ENCODE data around the gene ZNF764. TPM values are rescaled to one million over a fixed set of nuclear protein-coding genes. Genes with fewer than 3 reads are reported as not detected.

The ZNF764 gene
- polyA plus RNA-seq, 12 donors, result 5.4 to 10.2 (median 6.5) TPM; not detected in 1

- no peak for DNase-seq
These were observed 49.0 kb downstream of the ZNF764 start for GRCh38 chr16:30509081-30509765.

Other genes with a start within 250 kb of the ZNF764 start
- 10 to 100 TPM in 11 of 12 donors, not detected in 1; 26.8 to 87.9 (median 33.5) TPM for gene CD2BP2, start 203.1 kb downstream of the ZNF764 start, polyA plus RNA-seq (ENCODE audit: insufficient read length in 12 of 12)
- 10 to 100 TPM in 11 of 12 donors, not detected in 1; 24.1 to 52.0 (median 28.0) TPM for gene TBC1D10B, start 187.9 kb downstream of the ZNF764 start, polyA plus RNA-seq (ENCODE audit: insufficient read length in 12 of 12)
- 1,000 to 10,000 TPM; 2,830 to 9,967 (median 7,161) TPM for gene MYL11, start 183.6 kb downstream of the ZNF764 start, polyA plus RNA-seq (ENCODE audit: insufficient read length in 12 of 12)
- 1 to 10 TPM in 11 of 12 donors, not detected in 1; 1.3 to 7.2 (median 2.6) TPM for gene SEPTIN1, start 175.8 kb downstream of the ZNF764 start, polyA plus RNA-seq (ENCODE audit: insufficient read length in 12 of 12)
- 10 to 100 TPM in 1 of 12 donors, 1 to 10 TPM in 10, not detected in 1; 4.6 to 26.2 (median 6.2) TPM for gene ZNF48, start 163.0 kb downstream of the ZNF764 start, polyA plus RNA-seq (ENCODE audit: insufficient read length in 12 of 12)
- 1 to 10 TPM in 10 of 12 donors, not detected in 2; 2.9 to 5.7 (median 4.4) TPM for gene ZNF771, start 150.8 kb downstream of the ZNF764 start, polyA plus RNA-seq (ENCODE audit: insufficient read length in 12 of 12)
- 10 to 100 TPM in 11 of 12 donors, not detected in 1; 20.0 to 42.3 (median 25.0) TPM for gene DCTPP1, start 128.3 kb downstream of the ZNF764 start, polyA plus RNA-seq (ENCODE audit: insufficient read length in 12 of 12)
- 10 to 100 TPM in 11 of 12 donors, not detected in 1; 12.6 to 32.9 (median 15.5) TPM for gene SEPHS2, start 112.5 kb downstream of the ZNF764 start, polyA plus RNA-seq (ENCODE audit: insufficient read length in 12 of 12)
- 10 to 100 TPM in 1 of 12 donors, 1 to 10 TPM in 9, not detected in 2; 1.2 to 11.1 (median 2.5) TPM for gene ITGAL, start 85.6 kb downstream of the ZNF764 start, polyA plus RNA-seq (ENCODE audit: insufficient read length in 12 of 12)
- 10 to 100 TPM in 11 of 12 donors, not detected in 1; 19.9 to 32.9 (median 25.7) TPM for gene ZNF768, start 31.8 kb downstream of the ZNF764 start, polyA plus RNA-seq (ENCODE audit: insufficient read length in 12 of 12)
- 1 to 10 TPM in 11 of 12 donors, not detected in 1; 5.6 to 7.8 (median 6.5) TPM for gene ZNF747, start 23.5 kb downstream of the ZNF764 start, polyA plus RNA-seq (ENCODE audit: insufficient read length in 12 of 12)
- 10 to 100 TPM in 4 of 12 donors, 1 to 10 TPM in 7, not detected in 1; 5.1 to 14.9 (median 8.7) TPM for gene ZNF688, start 13.3 kb upstream of the ZNF764 start, polyA plus RNA-seq (ENCODE audit: insufficient read length in 12 of 12)
- gene ZNF785, start 27.3 kb upstream of the ZNF764 start, polyA plus RNA-seq (ENCODE audit: insufficient read length in 12 of 12), result 10 to 100 TPM in 8 of 12 donors, 1 to 10 TPM in 3, not detected in 1; 8.3 to 21.1 (median 11.0) TPM
- gene ZNF689, start 52.0 kb upstream of the ZNF764 start, polyA plus RNA-seq (ENCODE audit: insufficient read length in 12 of 12), result 10 to 100 TPM in 1 of 12 donors, 1 to 10 TPM in 10, not detected in 1; 6.0 to 12.6 (median 7.5) TPM
- 10 to 100 TPM in 11 of 12 donors, not detected in 1; 17.1 to 42.4 (median 20.9) TPM for gene PRR14, start 92.6 kb upstream of the ZNF764 start, polyA plus RNA-seq (ENCODE audit: insufficient read length in 12 of 12)
- 10 to 100 TPM in 11 of 12 donors, not detected in 1; 24.5 to 99.6 (median 32.2) TPM for gene FBRS, start 100.1 kb upstream of the ZNF764 start, polyA plus RNA-seq (ENCODE audit: insufficient read length in 12 of 12)
- gene SRCAP, start 140.8 kb upstream of the ZNF764 start, polyA plus RNA-seq (ENCODE audit: insufficient read length in 12 of 12), result 10 to 100 TPM in 11 of 12 donors, not detected in 1; 18.5 to 46.5 (median 24.1) TPM
- 10 to 100 TPM in 8 of 12 donors, 1 to 10 TPM in 2, not detected in 2; 9.1 to 21.2 (median 11.3) TPM for gene PHKG2, start 190.1 kb upstream of the ZNF764 start, polyA plus RNA-seq (ENCODE audit: insufficient read length in 12 of 12)
- gene CFAP119, start 203.7 kb upstream of the ZNF764 start, polyA plus RNA-seq (ENCODE audit: insufficient read length in 12 of 12), result 1 to 10 TPM in 9 of 12 donors, under 1 TPM in 1, not detected in 2; 0.94 to 3.9 (median 2.0) TPM
- gene RNF40, start 203.9 kb upstream of the ZNF764 start, polyA plus RNA-seq (ENCODE audit: insufficient read length in 12 of 12), result 10 to 100 TPM in 11 of 12 donors, not detected in 1; 44.1 to 72.2 (median 52.7) TPM
- 10 to 100 TPM in 11 of 12 donors, not detected in 1; 11.7 to 15.9 (median 14.0) TPM for gene ZNF629, start 228.8 kb upstream of the ZNF764 start, polyA plus RNA-seq (ENCODE audit: insufficient read length in 12 of 12)